HepG2 (cell line): ENCODE data around the gene ELAVL4.

Source experiments
- MAF1 ChIP-seq: sonication (generic); formaldehyde crosslinking; IDR thresholded peaks from 2 replicates; pipeline ENCODE4 v1.5.0; 2020; ENCODE audit warnings: missing genetic modification reagents, borderline replicate concordance
- ZFP91 ChIP-seq: sonication (generic); formaldehyde crosslinking; IDR thresholded peaks from 2 replicates; pipeline ENCODE4 v1.9.0; 2022; ENCODE audit warnings: missing genetic modification reagents, mild to moderate bottlenecking, borderline replicate concordance
- ZUFSP ChIP-seq: sonication (generic); formaldehyde crosslinking; IDR thresholded peaks from 2 replicates; pipeline ENCODE4 v1.9.0; 2021; ENCODE audit warnings: missing genetic modification reagents, mild to moderate bottlenecking, borderline replicate concordance

- TF ChIP-seq ZUFSP = no peak
- TF ChIP-seq MAF1 (CRISPR knock-in tag) = no peak
- TF ChIP-seq ZFP91 (CRISPR knock-in tag) = no peak
Measured at GRCh38 chr1:50208756-50209155, 100.0 kb downstream of the ELAVL4 start.
